CD14-positive monocyte (primary cell): ENCODE measurements around the gene MACROD2. TPM values are rescaled to one million over a fixed set of nuclear protein-coding genes. Genes with fewer than 3 reads are reported as not detected.

Source experiments
- DNase-seq, 3 donors: peaks; one replicate each; pipeline ENCODE4 v3.0.0-alpha.2; 2011 to 2022
- H2AFZ ChIP-seq: 2 replicates; pipeline ENCODE4 v1.6.0; 2012; ENCODE audit warnings: mild to moderate bottlenecking, low read depth, low read length, inconsistent platforms; ENCODE audit not compliant: insufficient read depth, poor library complexity, severe bottlenecking
- H3K27ac ChIP-seq, 2 donors: 1 replicate in 1 of 2; 2 replicates in 1 of 2; pipeline ENCODE4 v1.5.1; 2012 to 2013; ENCODE audit warnings: low read length in 2 of 2, control low read depth in 1 of 2, inconsistent platforms in 1 of 2, low read depth in 1 of 2, mild to moderate bottlenecking in 1 of 2
- H3K27me3 ChIP-seq, 2 donors: one replicate each; pipeline versions ENCODE4 v1.6.0 to v1.6.1; 2011 to 2013; ENCODE audit warnings: low read length in 2 of 2; ENCODE audit not compliant: control insufficient read depth in 2 of 2, insufficient read depth in 2 of 2
- H3K36me3 ChIP-seq, 2 donors: replicated peaks in 1 of 2; 1 replicate in 1 of 2; 2 replicates in 1 of 2; pipeline versions ENCODE4 v1.5.1 to v1.6.1; 2012 to 2013; ENCODE audit warnings: low read length in 2 of 2, control low read depth in 1 of 2, inconsistent platforms in 1 of 2, mild to moderate bottlenecking in 1 of 2; ENCODE audit not compliant: insufficient read depth in 2 of 2, control insufficient read depth in 1 of 2
- H3K4me1 ChIP-seq, 2 donors: 1 replicate in 1 of 2; 2 replicates in 1 of 2; pipeline versions ENCODE4 v1.5.1 to v1.6.1; 2012 to 2013; ENCODE audit warnings: low read length in 2 of 2, control low read depth in 1 of 2, inconsistent platforms in 1 of 2, mild to moderate bottlenecking in 1 of 2, moderate library complexity in 1 of 2; ENCODE audit not compliant: insufficient read depth in 2 of 2, control insufficient read depth in 1 of 2
- H3K4me2 ChIP-seq: replicated peaks from 2 replicates; pipeline ENCODE3; 2012; ENCODE audit warnings: low read length, moderate library complexity, mild to moderate bottlenecking; ENCODE audit not compliant: poor library complexity, severe bottlenecking; ENCODE audit errors: extremely low read depth
- H3K4me3 ChIP-seq, 3 experiments: fragments of 200-600 bp in 1 of 3; sonication (generic) in 1 of 3; replicated peaks in 1 of 3; 1 replicate in 2 of 3; 2 replicates in 1 of 3; pipeline ENCODE4 v1.5.1; 2011 to 2013; ENCODE audit warnings: low read length in 3 of 3, mild to moderate bottlenecking in 3 of 3, control low read depth in 2 of 3, low read depth in 2 of 3, inconsistent platforms in 1 of 3, moderate library complexity in 1 of 3
- H3K79me2 ChIP-seq: 2 replicates; pipeline ENCODE4 v1.6.0; 2012; ENCODE audit warnings: mild to moderate bottlenecking, control low read depth, inconsistent platforms, low read length, moderate library complexity; ENCODE audit not compliant: insufficient read depth
- H3K9ac ChIP-seq: 2 replicates; pipeline ENCODE4 v1.6.0; 2017; ENCODE audit warnings: low read length, mild to moderate bottlenecking; ENCODE audit not compliant: insufficient read depth, poor library complexity, severe bottlenecking
- H3K9me3 ChIP-seq, 2 donors: replicated peaks in 1 of 2; 1 replicate in 1 of 2; 2 replicates in 1 of 2; pipeline versions ENCODE4 v1.5.1 to v1.6.1; 2012 to 2013; ENCODE audit warnings: low read length in 2 of 2, control low read depth in 1 of 2; ENCODE audit not compliant: control insufficient read depth in 1 of 2, insufficient read depth in 1 of 2
- H4K20me1 ChIP-seq: 2 replicates; pipeline ENCODE4 v1.6.0; 2012; ENCODE audit warnings: mild to moderate bottlenecking, low read length, control low read depth, moderate library complexity; ENCODE audit not compliant: insufficient read depth
- H3K27ac Mint-ChIP-seq, 7 donors: one replicate each; pipeline ENCODE4 v1.8.0; 2020; ENCODE audit warnings: mild to moderate bottlenecking in 7 of 7, mixed read lengths in 7 of 7, moderate library complexity in 6 of 7, inconsistent platforms in 2 of 7
- H3K27me3 Mint-ChIP-seq, 3 donors: one replicate each; pipeline ENCODE4 v1.8.0; 2021 to 2022; ENCODE audit warnings: low read depth in 3 of 3, mild to moderate bottlenecking in 3 of 3, mixed read lengths in 3 of 3, moderate library complexity in 3 of 3, inconsistent platforms in 1 of 3
- H3K36me3 Mint-ChIP-seq, 2 donors: one replicate each; pipeline ENCODE4 v1.8.0; 2020; ENCODE audit warnings: mixed read lengths in 2 of 2, inconsistent platforms in 1 of 2, mild to moderate bottlenecking in 1 of 2
- H3K4me1 Mint-ChIP-seq: one replicate; pipeline ENCODE4 v1.8.0; 2020; ENCODE audit warnings: mild to moderate bottlenecking, mixed read lengths
- H3K4me3 Mint-ChIP-seq, 2 donors: one replicate each; pipeline ENCODE4 v1.8.0; 2020; ENCODE audit warnings: mild to moderate bottlenecking in 2 of 2, mixed read lengths in 2 of 2, moderate library complexity in 1 of 2
- H3K9me3 Mint-ChIP-seq, 7 donors: one replicate each; pipeline ENCODE4 v1.8.0; 2020 to 2022; ENCODE audit warnings: mixed read lengths in 7 of 7, mild to moderate bottlenecking in 6 of 7, moderate library complexity in 6 of 7, inconsistent platforms in 2 of 7
- WGBS: methylation state at CpG from one replicate; pipeline ENCODE4 v1.1.5; 2013; ENCODE audit warnings: missing lambda C conversion rate; ENCODE audit not compliant: insufficient coverage; 5-methylcytosine and 5-hydroxymethylcytosine counted together
- intact Hi-C, 2 donors: fragments of 100-400 bp; cut with micrococcal nuclease; formaldehyde crosslinking; loops; one replicate each; pipeline versions ENCODE4 v1.15.0 to v1.15.1; 2023
- polyA plus RNA-seq, 3 donors: library from polyadenylated mRNA; depleted of rRNA in 1 of 3; unstranded in 2 of 3; stranded (reverse) in 1 of 3; fragments of 300-500 nt in 2 of 3; fragments of >200 nt in 1 of 3; fragmentation: Illumina TruSeq in 2 of 3; gene quantifications; 1 replicate in 2 of 3; 2 replicates in 1 of 3; pipeline ENCODE4 v1.2.3, GENCODE V29; 2012 to 2021
- TF ChIP-seq, protein P1 (sequence below): fragments of 200-600 bp; IDR thresholded peaks from one replicate; pipeline ENCODE4 v1.8.0; 2022; ENCODE audit warnings: antibody characterized with exemption, mild to moderate bottlenecking

Gene MACROD2
- polyA plus RNA-seq, 3 donors: 0.23 TPM; not detected in 2

DNA sequence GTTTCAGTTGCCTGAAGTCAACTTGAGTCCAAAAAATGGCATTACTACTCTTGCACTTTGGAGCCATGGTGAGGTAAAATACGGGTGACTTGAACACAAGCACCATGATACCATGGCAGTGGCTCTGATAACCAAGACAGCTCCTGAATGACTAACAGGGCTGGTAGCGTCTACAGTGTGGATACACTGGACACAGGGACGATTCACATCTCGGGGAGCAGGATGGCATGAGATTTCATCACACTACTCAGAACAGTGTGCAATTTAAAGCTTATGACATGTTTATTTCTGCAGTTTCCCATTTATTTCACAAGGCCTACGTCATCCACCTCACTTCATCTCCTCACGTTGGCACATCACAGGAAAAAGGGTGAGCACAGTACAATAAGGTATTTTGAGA lies 1627.1 kb downstream of the MACROD2 start:
- Histone ChIP-seq H3K36me3 (no peaks in the 10 kb centered on the region), H3K4me2 (no peak overlapping the region), H3K4me3 (no peak overlapping the region), H2AFZ (no peak overlapping the region), H3K4me1 (no peaks in the 10 kb centered on the region), H3K9me3 (peaks cover 6 to 7% of the 10 kb centered on the region in 2 donors), H3K79me2 (no peaks in the 10 kb centered on the region), H4K20me1 (no peaks in the 10 kb centered on the region), H3K27me3 (no peaks in the 10 kb centered on the region), H3K27ac (no peak overlapping the region), H3K9ac (no peak overlapping the region)
- TF ChIP-seq, protein P1, sequence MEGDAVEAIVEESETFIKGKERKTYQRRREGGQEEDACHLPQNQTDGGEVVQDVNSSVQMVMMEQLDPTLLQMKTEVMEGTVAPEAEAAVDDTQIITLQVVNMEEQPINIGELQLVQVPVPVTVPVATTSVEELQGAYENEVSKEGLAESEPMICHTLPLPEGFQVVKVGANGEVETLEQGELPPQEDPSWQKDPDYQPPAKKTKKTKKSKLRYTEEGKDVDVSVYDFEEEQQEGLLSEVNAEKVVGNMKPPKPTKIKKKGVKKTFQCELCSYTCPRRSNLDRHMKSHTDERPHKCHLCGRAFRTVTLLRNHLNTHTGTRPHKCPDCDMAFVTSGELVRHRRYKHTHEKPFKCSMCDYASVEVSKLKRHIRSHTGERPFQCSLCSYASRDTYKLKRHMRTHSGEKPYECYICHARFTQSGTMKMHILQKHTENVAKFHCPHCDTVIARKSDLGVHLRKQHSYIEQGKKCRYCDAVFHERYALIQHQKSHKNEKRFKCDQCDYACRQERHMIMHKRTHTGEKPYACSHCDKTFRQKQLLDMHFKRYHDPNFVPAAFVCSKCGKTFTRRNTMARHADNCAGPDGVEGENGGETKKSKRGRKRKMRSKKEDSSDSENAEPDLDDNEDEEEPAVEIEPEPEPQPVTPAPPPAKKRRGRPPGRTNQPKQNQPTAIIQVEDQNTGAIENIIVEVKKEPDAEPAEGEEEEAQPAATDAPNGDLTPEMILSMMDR: no peak
- no peak for DNase-seq
- peaks cover 0 to 26% (median 9%) of the 10 kb centered on the region in 7 donors for H3K9me3 Mint-ChIP-seq
- no peak overlapping the region for H3K4me3 Mint-ChIP-seq
- intact Hi-C loops: no loop called here
- 88% methylated on average over 1 of the region's 6 CpGs for WGBS
- no peaks in the 10 kb centered on the region for H3K27me3 Mint-ChIP-seq
- no peaks in the 10 kb centered on the region for H3K36me3 Mint-ChIP-seq
- no peak overlapping the region for H3K27ac Mint-ChIP-seq
- no peaks in the 10 kb centered on the region for H3K4me1 Mint-ChIP-seq

DNA sequence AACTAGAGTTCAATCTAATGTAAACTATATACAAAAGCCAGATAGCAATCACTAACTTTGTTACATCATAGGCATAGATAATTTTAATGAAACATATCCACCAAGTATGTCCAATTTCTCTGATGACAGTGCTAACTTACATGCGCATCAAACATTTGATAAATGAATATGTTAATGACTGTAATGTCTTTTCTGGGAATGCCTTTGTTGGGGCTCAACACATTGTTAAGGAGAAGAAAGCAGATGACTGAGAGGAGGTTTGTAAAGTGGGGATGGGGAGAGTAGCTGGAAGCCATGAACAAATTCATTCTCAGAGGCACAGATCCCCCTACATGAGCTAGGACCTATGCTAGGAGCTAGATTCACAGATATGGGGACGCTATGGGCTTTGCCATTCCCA lies 1627.9 kb downstream of the MACROD2 start:
- Histone ChIP-seq H3K4me2 (no peak overlapping the region), H3K27me3 (no peaks in the 10 kb centered on the region), H3K79me2 (no peaks in the 10 kb centered on the region), H3K4me3 (no peak overlapping the region), H3K4me1 (no peaks in the 10 kb centered on the region), H4K20me1 (no peaks in the 10 kb centered on the region), H3K27ac (no peak overlapping the region), H3K36me3 (no peaks in the 10 kb centered on the region), H2AFZ (no peak overlapping the region), H3K9ac (no peak overlapping the region), H3K9me3 (peaks cover 4 to 6% of the 10 kb centered on the region in 2 donors)
- H3K36me3 Mint-ChIP-seq: no peaks in the 10 kb centered on the region
- DNase-seq: no peak
- H3K27me3 Mint-ChIP-seq: no peaks in the 10 kb centered on the region
- WGBS: 100% methylated on average over 1 of the region's 2 CpGs
- no peak overlapping the region for H3K4me3 Mint-ChIP-seq
- intact Hi-C loops: no loop called here
- no peaks in the 10 kb centered on the region for H3K4me1 Mint-ChIP-seq
- TF ChIP-seq, protein P1: no peak
- no peak overlapping the region for H3K27ac Mint-ChIP-seq
- H3K9me3 Mint-ChIP-seq: peaks cover 0 to 22% (median 7%) of the 10 kb centered on the region in 7 donors
